Neural progenitor cell (in vitro differentiated cells): ENCODE data around the gene GUCY2C.

Experiments used
- CTCF ChIP-seq: fragments of 200-600 bp; sonication (generic); IDR thresholded peaks from 2 replicates; pipeline ENCODE4 v1.5.1; 2017; ENCODE audit warnings: antibody characterized with exemption, mild to moderate bottlenecking
- EZH2 ChIP-seq: fragments of 200-600 bp; sonication (generic); IDR thresholded peaks from 2 replicates; pipeline ENCODE4 v1.6.1; 2017; ENCODE audit warnings: antibody characterized with exemption, mild to moderate bottlenecking, moderate library complexity
- EZH2phosphoT487 ChIP-seq: fragments of 200-600 bp; sonication (generic); IDR thresholded peaks from 2 replicates; pipeline ENCODE4 v1.6.1; 2017; ENCODE audit warnings: antibody characterized with exemption

GRCh38 chr12:14638066-14638465 lies 58.3 kb downstream of the GUCY2C start:
- TF ChIP-seq EZH2 (no peak), CTCF (no peak), EZH2phosphoT487 (no peak)
